ENCODE results near the gene ATXN2.
"Not testable (repeated sequence)": the region's sequence is repeated elsewhere in the genome, so short reads cannot be mapped to it uniquely, and the experiment has no call there.

DNA sequence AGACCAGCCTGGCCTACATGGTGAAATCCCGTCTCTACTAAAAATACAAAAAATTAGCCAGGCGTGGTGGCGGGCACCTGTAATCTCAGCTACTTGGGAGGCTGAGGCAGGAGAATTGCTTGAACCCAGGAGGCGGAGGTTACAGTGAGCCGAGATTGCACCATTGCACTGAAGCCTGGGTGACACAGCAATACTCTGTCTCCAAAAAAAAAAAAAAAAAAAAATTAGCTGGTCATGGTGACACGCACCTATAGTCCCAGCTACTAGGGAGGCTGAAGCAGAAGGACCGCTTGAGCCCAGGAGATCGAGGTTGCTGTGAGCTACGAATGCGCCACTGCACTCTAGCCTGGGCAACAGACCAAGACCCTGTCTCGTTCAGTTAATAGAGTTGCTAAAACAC lies 3.7 kb upstream of the ATXN2 start:
- TF ChIP-seq, protein P1, sequence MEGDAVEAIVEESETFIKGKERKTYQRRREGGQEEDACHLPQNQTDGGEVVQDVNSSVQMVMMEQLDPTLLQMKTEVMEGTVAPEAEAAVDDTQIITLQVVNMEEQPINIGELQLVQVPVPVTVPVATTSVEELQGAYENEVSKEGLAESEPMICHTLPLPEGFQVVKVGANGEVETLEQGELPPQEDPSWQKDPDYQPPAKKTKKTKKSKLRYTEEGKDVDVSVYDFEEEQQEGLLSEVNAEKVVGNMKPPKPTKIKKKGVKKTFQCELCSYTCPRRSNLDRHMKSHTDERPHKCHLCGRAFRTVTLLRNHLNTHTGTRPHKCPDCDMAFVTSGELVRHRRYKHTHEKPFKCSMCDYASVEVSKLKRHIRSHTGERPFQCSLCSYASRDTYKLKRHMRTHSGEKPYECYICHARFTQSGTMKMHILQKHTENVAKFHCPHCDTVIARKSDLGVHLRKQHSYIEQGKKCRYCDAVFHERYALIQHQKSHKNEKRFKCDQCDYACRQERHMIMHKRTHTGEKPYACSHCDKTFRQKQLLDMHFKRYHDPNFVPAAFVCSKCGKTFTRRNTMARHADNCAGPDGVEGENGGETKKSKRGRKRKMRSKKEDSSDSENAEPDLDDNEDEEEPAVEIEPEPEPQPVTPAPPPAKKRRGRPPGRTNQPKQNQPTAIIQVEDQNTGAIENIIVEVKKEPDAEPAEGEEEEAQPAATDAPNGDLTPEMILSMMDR (IDR thresholded peaks at IDR 0.05): not testable (repeated sequence)
- not testable (repeated sequence) for TF ChIP-seq POLR2A, POLR2AphosphoS5 (IDR thresholded peaks at IDR 0.05)

Data from breast epithelium (tissue), 3 donors.